ENCODE data around the gene CRYBG1. TPM values are rescaled to one million over a fixed set of nuclear protein-coding genes. Genes with fewer than 3 reads are reported as not detected.

CRYBG1 gene
- total and polyA plus RNA-seq, 2 of the 13 experiments (the other 11 are each of a cell fraction or from before 2014, with no cell fraction given) = 10.1 to 21.9 TPM

- no peak for TF ChIP-seq PREB (CRISPR knock-in tag; IDR thresholded peaks at IDR 0.05)
- no peak for TF ChIP-seq ZNF770 (CRISPR knock-in tag; IDR thresholded peaks at IDR 0.05)
- TF ChIP-seq RAD51 (IDR thresholded peaks at IDR 0.05; ENCODE audit: borderline replicate concordance) = no peak
- TF ChIP-seq MEIS1 (CRISPR knock-in tag; IDR thresholded peaks at IDR 0.05; ENCODE audit: borderline replicate concordance) = no peak
- TF ChIP-seq ATF4 (CRISPR knock-in tag; IDR thresholded peaks at IDR 0.05) = 0 out of 4 replicates have a peak, but pooled peaks of 1 of the 2 experiments have one; percentile 28
- TF ChIP-seq ZBTB25 (CRISPR knock-in tag; IDR thresholded peaks at IDR 0.05) = no peak
- no peak for TF ChIP-seq ZNF350 (CRISPR knock-in tag; IDR thresholded peaks at IDR 0.05; ENCODE audit: borderline replicate concordance, low read depth)
- no peak for TF ChIP-seq ZSCAN29 (CRISPR knock-in tag; conservative IDR thresholded peaks at IDR 0.05)
- TF ChIP-seq SP1 (IDR thresholded peaks at IDR 0.05) = no peak
- no peak for TF ChIP-seq SP1 (CRISPR knock-in tag; IDR thresholded peaks at IDR 0.05)
- TF ChIP-seq JUND (CRISPR knock-in tag; IDR thresholded peaks at IDR 0.05) = no peak
- no peak for TF ChIP-seq HIVEP1 (CRISPR knock-in tag; IDR thresholded peaks at IDR 0.05)
- no peak for TF ChIP-seq MLXIP (CRISPR knock-in tag; IDR thresholded peaks at IDR 0.05; ENCODE audit: borderline replicate concordance)
- no peak for TF ChIP-seq KLF13 (CRISPR knock-in tag; IDR thresholded peaks at IDR 0.05)
- no peak for TF ChIP-seq TGIF2 (CRISPR knock-in tag; IDR thresholded peaks at IDR 0.05)
- TF ChIP-seq ELF4 (CRISPR knock-in tag; IDR thresholded peaks at IDR 0.05; ENCODE audit: borderline replicate concordance) = no peak
- TF ChIP-seq JDP2 (CRISPR knock-in tag; IDR thresholded peaks at IDR 0.05; ENCODE audit: borderline replicate concordance) = no peak
- TF ChIP-seq KLF15 (CRISPR knock-in tag; IDR thresholded peaks at IDR 0.05; ENCODE audit: borderline replicate concordance) = no peak
- no peak for TF ChIP-seq TSC22D2 (CRISPR knock-in tag; IDR thresholded peaks at IDR 0.05; ENCODE audit: borderline replicate concordance)
- no peak for TF ChIP-seq CBX1 (IDR thresholded peaks at IDR 0.05; ENCODE audit: low read depth)
- no peak for TF ChIP-seq SNAPC2 (CRISPR knock-in tag; IDR thresholded peaks at IDR 0.05)
- TF ChIP-seq ELF3 (CRISPR knock-in tag; IDR thresholded peaks at IDR 0.05) = no peak
- peak; percentile 81 for TF ChIP-seq CEBPB (IDR thresholded peaks at IDR 0.05; ENCODE audit: borderline replicate concordance, low read depth, low read length)
- no peak for TF ChIP-seq ZFX (CRISPR knock-in tag; IDR thresholded peaks at IDR 0.05; ENCODE audit: low read depth)
- no peak for TF ChIP-seq RFXAP (CRISPR knock-in tag; IDR thresholded peaks at IDR 0.05; ENCODE audit: borderline replicate concordance)
Measured at GRCh38 chr6:106540907-106541306, 180.4 kb downstream of the CRYBG1 start (continued).
